CD14-positive monocyte (primary cell): Measurements from ENCODE around the gene HAO2. TPM values are rescaled to one million over a fixed set of nuclear protein-coding genes. Genes with fewer than 3 reads are reported as not detected.

ENCODE experiments used
- DNase-seq, 3 donors: peaks; one replicate each; pipeline ENCODE4 v3.0.0-alpha.2; 2011 to 2022
- H2AFZ ChIP-seq: 2 replicates; pipeline ENCODE4 v1.6.0; 2012; ENCODE audit warnings: mild to moderate bottlenecking, low read depth, low read length, inconsistent platforms; ENCODE audit not compliant: insufficient read depth, poor library complexity, severe bottlenecking
- H3K27ac ChIP-seq, 2 donors: 1 replicate in 1 of 2; 2 replicates in 1 of 2; pipeline ENCODE4 v1.5.1; 2012 to 2013; ENCODE audit warnings: low read length in 2 of 2, control low read depth in 1 of 2, inconsistent platforms in 1 of 2, low read depth in 1 of 2, mild to moderate bottlenecking in 1 of 2
- H3K27me3 ChIP-seq, 2 donors: one replicate each; pipeline versions ENCODE4 v1.6.0 to v1.6.1; 2011 to 2013; ENCODE audit warnings: low read length in 2 of 2; ENCODE audit not compliant: control insufficient read depth in 2 of 2, insufficient read depth in 2 of 2
- H3K36me3 ChIP-seq, 2 donors: replicated peaks in 1 of 2; 1 replicate in 1 of 2; 2 replicates in 1 of 2; pipeline versions ENCODE4 v1.5.1 to v1.6.1; 2012 to 2013; ENCODE audit warnings: low read length in 2 of 2, control low read depth in 1 of 2, inconsistent platforms in 1 of 2, mild to moderate bottlenecking in 1 of 2; ENCODE audit not compliant: insufficient read depth in 2 of 2, control insufficient read depth in 1 of 2
- H3K4me1 ChIP-seq, 2 donors: 1 replicate in 1 of 2; 2 replicates in 1 of 2; pipeline versions ENCODE4 v1.5.1 to v1.6.1; 2012 to 2013; ENCODE audit warnings: low read length in 2 of 2, control low read depth in 1 of 2, inconsistent platforms in 1 of 2, mild to moderate bottlenecking in 1 of 2, moderate library complexity in 1 of 2; ENCODE audit not compliant: insufficient read depth in 2 of 2, control insufficient read depth in 1 of 2
- H3K4me2 ChIP-seq: replicated peaks from 2 replicates; pipeline ENCODE3; 2012; ENCODE audit warnings: low read length, moderate library complexity, mild to moderate bottlenecking; ENCODE audit not compliant: poor library complexity, severe bottlenecking; ENCODE audit errors: extremely low read depth
- H3K4me3 ChIP-seq, 3 experiments: fragments of 200-600 bp in 1 of 3; sonication (generic) in 1 of 3; replicated peaks in 1 of 3; 1 replicate in 2 of 3; 2 replicates in 1 of 3; pipeline ENCODE4 v1.5.1; 2011 to 2013; ENCODE audit warnings: low read length in 3 of 3, mild to moderate bottlenecking in 3 of 3, control low read depth in 2 of 3, low read depth in 2 of 3, inconsistent platforms in 1 of 3, moderate library complexity in 1 of 3
- H3K79me2 ChIP-seq: 2 replicates; pipeline ENCODE4 v1.6.0; 2012; ENCODE audit warnings: mild to moderate bottlenecking, control low read depth, inconsistent platforms, low read length, moderate library complexity; ENCODE audit not compliant: insufficient read depth
- H3K9ac ChIP-seq: 2 replicates; pipeline ENCODE4 v1.6.0; 2017; ENCODE audit warnings: low read length, mild to moderate bottlenecking; ENCODE audit not compliant: insufficient read depth, poor library complexity, severe bottlenecking
- H3K9me3 ChIP-seq, 2 donors: replicated peaks in 1 of 2; 1 replicate in 1 of 2; 2 replicates in 1 of 2; pipeline versions ENCODE4 v1.5.1 to v1.6.1; 2012 to 2013; ENCODE audit warnings: low read length in 2 of 2, control low read depth in 1 of 2; ENCODE audit not compliant: control insufficient read depth in 1 of 2, insufficient read depth in 1 of 2
- H4K20me1 ChIP-seq: 2 replicates; pipeline ENCODE4 v1.6.0; 2012; ENCODE audit warnings: mild to moderate bottlenecking, low read length, control low read depth, moderate library complexity; ENCODE audit not compliant: insufficient read depth
- H3K27ac Mint-ChIP-seq, 7 donors: one replicate each; pipeline ENCODE4 v1.8.0; 2020; ENCODE audit warnings: mild to moderate bottlenecking in 7 of 7, mixed read lengths in 7 of 7, moderate library complexity in 6 of 7, inconsistent platforms in 2 of 7
- H3K27me3 Mint-ChIP-seq, 3 donors: one replicate each; pipeline ENCODE4 v1.8.0; 2021 to 2022; ENCODE audit warnings: low read depth in 3 of 3, mild to moderate bottlenecking in 3 of 3, mixed read lengths in 3 of 3, moderate library complexity in 3 of 3, inconsistent platforms in 1 of 3
- H3K36me3 Mint-ChIP-seq, 2 donors: one replicate each; pipeline ENCODE4 v1.8.0; 2020; ENCODE audit warnings: mixed read lengths in 2 of 2, inconsistent platforms in 1 of 2, mild to moderate bottlenecking in 1 of 2
- H3K4me1 Mint-ChIP-seq: one replicate; pipeline ENCODE4 v1.8.0; 2020; ENCODE audit warnings: mild to moderate bottlenecking, mixed read lengths
- H3K4me3 Mint-ChIP-seq, 2 donors: one replicate each; pipeline ENCODE4 v1.8.0; 2020; ENCODE audit warnings: mild to moderate bottlenecking in 2 of 2, mixed read lengths in 2 of 2, moderate library complexity in 1 of 2
- H3K9me3 Mint-ChIP-seq, 7 donors: one replicate each; pipeline ENCODE4 v1.8.0; 2020 to 2022; ENCODE audit warnings: mixed read lengths in 7 of 7, mild to moderate bottlenecking in 6 of 7, moderate library complexity in 6 of 7, inconsistent platforms in 2 of 7
- WGBS: methylation state at CpG from one replicate; pipeline ENCODE4 v1.1.5; 2013; ENCODE audit warnings: missing lambda C conversion rate; ENCODE audit not compliant: insufficient coverage; 5-methylcytosine and 5-hydroxymethylcytosine counted together
- intact Hi-C, 2 donors: fragments of 100-400 bp; cut with micrococcal nuclease; formaldehyde crosslinking; loops; one replicate each; pipeline versions ENCODE4 v1.15.0 to v1.15.1; 2023
- polyA plus RNA-seq, 3 donors: library from polyadenylated mRNA; depleted of rRNA in 1 of 3; unstranded in 2 of 3; stranded (reverse) in 1 of 3; fragments of 300-500 nt in 2 of 3; fragments of >200 nt in 1 of 3; fragmentation: Illumina TruSeq in 2 of 3; gene quantifications; 1 replicate in 2 of 3; 2 replicates in 1 of 3; pipeline ENCODE4 v1.2.3, GENCODE V29; 2012 to 2021
- TF ChIP-seq, protein P1 (sequence below): fragments of 200-600 bp; IDR thresholded peaks from one replicate; pipeline ENCODE4 v1.8.0; 2022; ENCODE audit warnings: antibody characterized with exemption, mild to moderate bottlenecking

HAO2 gene
- polyA plus RNA-seq, 3 donors, result not detected

DNA sequence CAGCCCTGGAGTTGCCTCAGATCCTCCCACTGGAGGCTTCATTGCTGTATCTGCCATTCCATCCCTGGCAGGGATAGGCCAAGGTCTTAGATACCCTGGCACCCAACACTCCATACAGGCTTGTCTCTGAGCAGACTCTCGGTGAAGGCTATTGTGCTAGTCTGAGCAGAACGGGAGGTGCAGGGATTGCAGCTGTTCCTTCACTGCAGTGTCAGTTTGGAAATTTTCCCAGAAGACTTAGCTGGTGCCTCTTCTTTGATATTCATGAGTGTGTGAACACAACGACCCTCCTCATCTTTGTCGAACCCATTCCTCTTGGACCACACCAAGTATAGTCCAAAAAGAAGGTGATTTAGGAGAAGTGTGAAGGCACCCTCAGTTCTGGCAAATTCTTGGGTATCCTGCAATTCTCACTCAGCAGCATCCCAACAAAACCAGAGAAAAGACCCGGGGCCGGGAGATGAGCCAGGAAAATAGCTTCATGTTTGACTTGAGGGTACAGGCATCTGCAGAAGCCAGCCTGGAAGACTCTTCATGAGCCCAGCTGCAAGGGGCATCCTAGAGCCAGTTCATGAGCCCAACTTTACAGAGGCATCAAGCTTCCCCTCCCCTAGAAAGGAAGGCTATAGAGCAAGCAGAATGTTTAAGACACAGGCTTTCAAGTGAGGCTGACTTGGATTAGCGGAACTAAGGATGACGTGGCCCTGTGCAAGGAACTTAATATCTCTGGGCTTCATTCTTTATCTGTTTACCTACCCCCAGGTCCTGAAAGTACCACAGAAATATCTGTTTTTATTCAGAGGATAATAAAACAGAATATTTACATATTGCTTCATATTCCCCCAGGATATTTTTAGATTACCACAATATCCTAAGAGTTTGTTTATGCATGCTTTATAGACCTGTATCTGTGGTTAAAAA lies 38.8 kb upstream of the HAO2 start:
- peaks cover 13 to 23% (median 22%) of the 10 kb centered on the region in 3 donors for H3K27me3 Mint-ChIP-seq
- 89% methylated on average over 3 of the region's 8 CpGs for WGBS

DNA sequence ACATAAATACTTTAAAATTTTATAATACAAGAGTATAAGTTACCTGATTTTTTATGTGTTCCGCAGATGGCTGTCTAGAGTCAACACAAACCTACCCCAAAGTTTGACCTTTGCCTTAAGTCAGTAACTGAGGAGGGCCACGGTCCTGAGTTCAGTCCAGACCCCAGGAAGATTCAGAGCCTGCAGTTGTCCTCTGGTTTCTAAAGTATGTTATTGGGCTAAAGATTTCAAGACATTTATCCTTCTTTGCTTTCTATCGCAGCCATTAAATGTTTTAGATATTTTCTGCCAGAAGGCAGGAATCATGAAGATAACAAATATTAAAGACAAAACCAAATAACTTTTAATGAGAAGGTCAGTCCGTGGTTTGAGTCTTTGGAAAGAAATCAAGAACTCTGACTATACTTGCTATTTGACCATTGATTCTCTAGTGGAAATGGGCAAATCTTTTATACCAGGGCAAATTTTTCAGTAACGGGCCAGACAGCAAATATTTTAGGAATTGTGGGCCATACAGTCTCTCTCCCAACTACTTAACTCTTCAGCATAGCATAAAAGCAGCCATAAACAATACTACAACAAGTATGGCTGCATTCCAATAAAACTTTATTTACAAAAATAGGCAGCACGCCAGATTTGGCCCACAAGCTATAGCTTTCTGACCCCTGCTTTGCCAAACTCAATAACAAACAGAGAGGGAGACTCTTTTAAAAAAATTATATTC lies 38.0 kb upstream of the HAO2 start:
- H3K27ac Mint-ChIP-seq, result no peak overlapping the region
- H3K9me3 Mint-ChIP-seq, result peaks cover 0 to 6% (median 3%) of the 10 kb centered on the region in 7 donors
- Histone ChIP-seq H3K9ac (no peak overlapping the region), H3K36me3 (no peaks in the 10 kb centered on the region), H3K79me2 (no peaks in the 10 kb centered on the region), H3K4me1 (peaks cover 8 to 9% of the 10 kb centered on the region in 2 donors), H4K20me1 (no peaks in the 10 kb centered on the region), H3K9me3 (no peaks in the 10 kb centered on the region), H3K27ac (no peak overlapping the region), H3K27me3 (peaks cover 0 to 15% of the 10 kb centered on the region in 2 donors), H3K4me2 (no peak overlapping the region), H3K4me3 (no peak overlapping the region), H2AFZ (no peak overlapping the region)
- H3K27me3 Mint-ChIP-seq, result peaks cover 13 to 23% (median 21%) of the 10 kb centered on the region in 3 donors
- H3K4me3 Mint-ChIP-seq, result no peak overlapping the region
- TF ChIP-seq, protein P1, sequence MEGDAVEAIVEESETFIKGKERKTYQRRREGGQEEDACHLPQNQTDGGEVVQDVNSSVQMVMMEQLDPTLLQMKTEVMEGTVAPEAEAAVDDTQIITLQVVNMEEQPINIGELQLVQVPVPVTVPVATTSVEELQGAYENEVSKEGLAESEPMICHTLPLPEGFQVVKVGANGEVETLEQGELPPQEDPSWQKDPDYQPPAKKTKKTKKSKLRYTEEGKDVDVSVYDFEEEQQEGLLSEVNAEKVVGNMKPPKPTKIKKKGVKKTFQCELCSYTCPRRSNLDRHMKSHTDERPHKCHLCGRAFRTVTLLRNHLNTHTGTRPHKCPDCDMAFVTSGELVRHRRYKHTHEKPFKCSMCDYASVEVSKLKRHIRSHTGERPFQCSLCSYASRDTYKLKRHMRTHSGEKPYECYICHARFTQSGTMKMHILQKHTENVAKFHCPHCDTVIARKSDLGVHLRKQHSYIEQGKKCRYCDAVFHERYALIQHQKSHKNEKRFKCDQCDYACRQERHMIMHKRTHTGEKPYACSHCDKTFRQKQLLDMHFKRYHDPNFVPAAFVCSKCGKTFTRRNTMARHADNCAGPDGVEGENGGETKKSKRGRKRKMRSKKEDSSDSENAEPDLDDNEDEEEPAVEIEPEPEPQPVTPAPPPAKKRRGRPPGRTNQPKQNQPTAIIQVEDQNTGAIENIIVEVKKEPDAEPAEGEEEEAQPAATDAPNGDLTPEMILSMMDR, result no peak
- intact Hi-C loops, result no loop called here
- H3K4me1 Mint-ChIP-seq, result peaks cover 12% of the 10 kb centered on the region
- WGBS, result no CpG with 5 or more reads among the region's 6 CpGs
- no peaks in the 10 kb centered on the region for H3K36me3 Mint-ChIP-seq
- no peak for DNase-seq

More for the DNA sequence above, 38.8 kb upstream of the HAO2 start:
- no peak for DNase-seq
- peaks cover 12% of the 10 kb centered on the region for H3K4me1 Mint-ChIP-seq
- H3K36me3 Mint-ChIP-seq, result no peaks in the 10 kb centered on the region
- H3K4me3 Mint-ChIP-seq, result no peak overlapping the region
- H3K27ac Mint-ChIP-seq, result no peak overlapping the region
- Histone ChIP-seq H3K27me3 (peaks cover 0 to 15% of the 10 kb centered on the region in 2 donors), H4K20me1 (no peaks in the 10 kb centered on the region), H3K36me3 (no peaks in the 10 kb centered on the region), H3K27ac (no peak overlapping the region), H2AFZ (no peak overlapping the region), H3K9me3 (no peaks in the 10 kb centered on the region), H3K79me2 (no peaks in the 10 kb centered on the region), H3K4me3 (no peak overlapping the region), H3K4me2 (no peak overlapping the region), H3K9ac (no peak overlapping the region), H3K4me1 (peaks cover 8 to 9% of the 10 kb centered on the region in 2 donors)
- H3K9me3 Mint-ChIP-seq, result peaks cover 0 to 6% (median 3%) of the 10 kb centered on the region in 7 donors
- TF ChIP-seq, protein P1, result no peak
- intact Hi-C loops, result no loop called here
